KOPT-K1 (cell line): Measurements from ENCODE around the gene MARCHF11.

Source experiments
- H3K27ac ChIP-seq: fragments of 200-600 bp; sonication (generic); 2 replicates; pipeline ENCODE4 v1.5.1; 2016; ENCODE audit warnings: antibody characterized with exemption, mild to moderate bottlenecking, low read depth, low read length; ENCODE audit not compliant: poor library complexity, severe bottlenecking
- H3K36me3 ChIP-seq: fragments of 200-600 bp; sonication (generic); 2 replicates; pipeline ENCODE4 v1.5.1; 2017; ENCODE audit warnings: antibody characterized with exemption, mild to moderate bottlenecking, low read length, moderate library complexity; ENCODE audit not compliant: insufficient read depth
- H3K9me3 ChIP-seq: fragments of 200-600 bp; sonication (generic); 2 replicates; pipeline ENCODE4 v1.5.1; 2017; ENCODE audit warnings: antibody characterized with exemption, low read length, mild to moderate bottlenecking; ENCODE audit not compliant: insufficient read depth, poor library complexity, severe bottlenecking

Gene MARCHF11

DNA sequence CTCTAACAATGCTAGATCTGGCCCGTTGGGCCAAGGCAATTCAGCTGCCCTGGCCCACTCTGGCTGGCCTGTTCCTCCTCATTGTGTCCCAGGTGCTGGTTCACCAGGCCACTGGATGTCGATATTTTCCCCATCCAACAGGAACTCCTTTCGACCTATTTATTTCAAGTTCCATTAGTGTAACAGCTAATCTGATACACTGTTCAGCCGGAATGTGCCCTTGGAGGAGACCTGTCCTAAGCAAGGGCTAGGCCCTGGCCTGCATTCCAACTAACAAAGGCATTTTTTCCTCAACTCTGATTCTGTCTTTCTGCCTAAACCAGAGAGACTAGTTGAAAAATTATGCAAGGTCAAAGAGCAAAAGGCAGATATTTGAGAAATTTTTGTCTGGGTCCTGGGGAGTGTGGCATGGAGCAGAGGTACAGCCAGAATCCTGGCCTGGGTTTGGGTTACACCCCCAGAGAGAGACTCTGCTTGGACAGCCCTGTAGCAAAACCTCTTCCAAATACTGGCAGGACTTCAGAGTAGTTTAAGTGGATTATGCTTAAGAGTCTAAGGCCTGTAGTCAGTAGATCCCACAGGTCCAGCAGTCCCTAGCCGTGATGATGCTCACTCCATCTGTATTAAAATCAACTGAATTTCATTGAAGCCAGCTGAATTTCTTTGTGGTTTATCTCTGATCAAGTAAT is 36.1 kb downstream of the MARCHF11 start:
- Histone ChIP-seq H3K9me3 (peaks cover 8% of the 10 kb centered on the region), H3K27ac (no peak overlapping the region), H3K36me3 (no peaks in the 10 kb centered on the region)

- H3K9me3 ChIP-seq = peaks cover 12% of the 10 kb centered on the region
- no peaks in the 10 kb centered on the region for H3K36me3 ChIP-seq
- H3K27ac ChIP-seq = no peak overlapping the region
These were observed 38.6 kb downstream of the MARCHF11 start for GRCh38 chr5:16140944-16141343.

DNA sequence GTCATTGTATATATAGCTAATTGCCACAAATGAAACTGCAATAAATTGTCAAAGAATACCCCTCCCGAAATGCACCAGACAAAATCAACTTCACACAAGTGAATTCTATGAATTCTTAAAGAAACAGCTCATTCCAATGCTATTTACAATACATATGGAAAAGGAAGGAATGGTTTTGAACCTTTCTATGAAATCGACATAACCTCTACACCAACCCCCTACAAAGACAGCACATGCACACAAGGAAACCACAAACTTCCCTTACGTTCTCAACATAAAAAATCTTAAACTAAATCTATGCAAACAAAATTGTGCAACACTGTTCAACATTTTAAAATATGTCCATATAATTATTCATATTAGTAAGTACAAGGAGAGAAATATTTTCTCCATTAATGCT is 39.2 kb downstream of the MARCHF11 start:
- no peaks in the 10 kb centered on the region for H3K36me3 ChIP-seq
- peaks cover 12% of the 10 kb centered on the region for H3K9me3 ChIP-seq
- no peak overlapping the region for H3K27ac ChIP-seq

GRCh38 chr5:16137177-16137576 is 42.4 kb downstream of the MARCHF11 start:
- Histone ChIP-seq H3K9me3 (peaks cover 12% of the 10 kb centered on the region), H3K27ac (no peak overlapping the region), H3K36me3 (no peaks in the 10 kb centered on the region)

DNA sequence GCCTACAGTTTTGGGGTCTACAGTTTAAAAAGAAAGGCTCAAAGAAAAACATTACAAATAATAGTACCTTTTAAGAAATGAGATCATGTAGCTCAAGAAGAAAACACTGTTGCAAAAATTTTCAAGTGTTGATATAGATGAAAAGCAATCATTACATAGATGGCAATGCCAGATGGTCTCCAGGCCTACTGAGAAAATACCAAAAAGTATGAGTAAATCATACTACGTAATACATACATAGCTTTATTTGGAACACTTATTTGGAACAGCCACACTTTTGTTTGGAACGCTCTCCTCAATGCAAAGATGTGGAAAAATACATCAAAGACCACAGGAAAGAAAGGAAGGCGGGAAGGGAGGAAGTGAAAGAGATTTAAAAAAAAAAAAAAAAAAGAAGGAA is 44.1 kb downstream of the MARCHF11 start:
- no peaks in the 10 kb centered on the region for H3K36me3 ChIP-seq
- no peak overlapping the region for H3K27ac ChIP-seq
- peaks cover 12% of the 10 kb centered on the region for H3K9me3 ChIP-seq

GRCh38 chr5:16135003-16135402 is 44.6 kb downstream of the MARCHF11 start:
- no peaks in the 10 kb centered on the region for H3K36me3 ChIP-seq
- no peak overlapping the region for H3K27ac ChIP-seq
- H3K9me3 ChIP-seq = peaks cover 12% of the 10 kb centered on the region

DNA sequence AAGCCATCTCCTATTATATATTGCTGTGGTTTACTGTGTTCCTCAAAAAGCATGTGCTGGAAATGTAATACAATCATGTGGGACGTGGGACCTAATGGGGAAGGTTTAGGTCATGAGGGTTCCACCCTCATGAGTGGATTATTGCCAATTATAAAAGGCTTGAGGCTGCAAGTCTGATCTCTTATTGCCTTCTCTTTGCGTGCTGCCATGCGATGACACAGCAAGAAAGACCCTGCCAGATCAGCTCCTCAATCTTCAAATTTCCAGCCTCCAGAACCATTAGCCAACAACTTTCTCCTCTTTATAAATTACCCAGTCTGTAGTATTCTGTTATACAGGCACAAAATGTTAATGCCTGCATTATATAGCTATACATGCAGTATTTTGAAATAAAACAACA is 45.4 kb downstream of the MARCHF11 start:
- H3K9me3 ChIP-seq = peaks cover 11% of the 10 kb centered on the region
- no peak overlapping the region for H3K27ac ChIP-seq
- H3K36me3 ChIP-seq = no peaks in the 10 kb centered on the region

- Histone ChIP-seq H3K36me3 (no peaks in the 10 kb centered on the region), H3K9me3 (no peaks in the 10 kb centered on the region), H3K27ac (no peak overlapping the region)
These were observed 47.7 kb downstream of the MARCHF11 start for GRCh38 chr5:16131878-16132277.

- Histone ChIP-seq H3K9me3 (no peaks in the 10 kb centered on the region), H3K36me3 (no peaks in the 10 kb centered on the region), H3K27ac (no peak overlapping the region)
These were observed 50.6 kb downstream of the MARCHF11 start for GRCh38 chr5:16128944-16129343.

DNA sequence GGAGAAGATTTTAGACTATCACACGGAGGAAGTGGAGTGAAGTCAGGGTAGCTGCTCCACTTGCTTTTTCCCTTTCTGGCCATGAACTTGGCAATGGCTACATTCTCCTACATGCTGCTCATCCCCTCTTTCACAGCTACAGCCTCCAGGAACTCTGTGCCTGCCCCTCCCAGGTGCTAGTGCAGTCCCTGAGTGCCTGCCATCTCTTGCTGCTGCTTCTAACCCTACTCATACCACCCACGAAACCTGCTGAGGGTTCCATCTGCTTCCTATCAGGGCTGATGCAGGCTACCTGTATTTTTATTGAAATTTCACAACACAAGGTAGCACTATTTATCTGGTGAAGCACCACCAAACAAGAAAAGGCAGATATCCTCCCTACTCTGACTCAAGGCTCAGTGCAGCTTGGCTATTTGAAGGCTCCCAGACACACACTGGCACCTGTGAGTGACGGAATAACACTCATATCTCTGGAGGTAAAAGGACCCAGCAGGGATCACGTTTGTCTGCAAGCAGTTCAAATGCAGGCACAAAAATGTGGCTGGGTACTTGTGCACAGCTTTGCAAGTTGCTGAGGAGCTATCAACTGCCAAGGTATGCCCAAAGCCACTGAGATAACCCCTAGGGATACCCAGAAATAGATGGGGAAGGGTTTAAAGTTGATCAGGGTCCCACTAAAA is 51.6 kb downstream of the MARCHF11 start:
- Histone ChIP-seq H3K9me3 (no peaks in the 10 kb centered on the region), H3K27ac (no peak overlapping the region), H3K36me3 (no peaks in the 10 kb centered on the region)

- no peak overlapping the region for H3K27ac ChIP-seq
- no peaks in the 10 kb centered on the region for H3K36me3 ChIP-seq
- H3K9me3 ChIP-seq = no peaks in the 10 kb centered on the region
These were observed 59.0 kb downstream of the MARCHF11 start for GRCh38 chr5:16120579-16120978.

- Histone ChIP-seq H3K9me3 (no peaks in the 10 kb centered on the region), H3K36me3 (no peaks in the 10 kb centered on the region), H3K27ac (no peak overlapping the region)
These were observed 59.8 kb downstream of the MARCHF11 start for GRCh38 chr5:16119790-16120189.

GRCh38 chr5:16115140-16115539 is 64.5 kb downstream of the MARCHF11 start:
- Histone ChIP-seq H3K27ac (no peak overlapping the region), H3K36me3 (no peaks in the 10 kb centered on the region), H3K9me3 (peaks cover 11% of the 10 kb centered on the region)

GRCh38 chr5:16108418-16108817 is 71.2 kb downstream of the MARCHF11 start:
- no peaks in the 10 kb centered on the region for H3K36me3 ChIP-seq
- no peak overlapping the region for H3K27ac ChIP-seq
- H3K9me3 ChIP-seq = peaks cover 11% of the 10 kb centered on the region

DNA sequence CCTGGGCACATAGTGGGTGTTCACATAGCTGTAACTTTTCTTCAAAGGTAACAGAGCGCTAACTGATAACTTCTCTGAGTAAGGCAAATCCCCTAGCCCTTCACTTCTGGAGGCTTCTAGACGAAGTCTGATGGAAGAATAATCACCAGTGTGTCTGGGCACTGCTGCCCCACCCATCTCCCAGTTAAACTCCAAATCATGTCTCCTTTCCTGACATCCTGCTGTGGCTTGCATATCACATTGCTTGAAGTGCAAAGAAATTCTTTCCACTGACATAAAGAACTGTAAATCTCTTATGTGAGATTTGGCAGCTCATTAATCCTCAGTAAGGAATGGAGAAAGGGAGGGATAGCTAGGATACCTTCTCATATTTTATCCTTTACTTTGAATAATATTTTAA is 74.6 kb downstream of the MARCHF11 start:
- Histone ChIP-seq H3K27ac (no peak overlapping the region), H3K9me3 (peaks cover 4% of the 10 kb centered on the region)

DNA sequence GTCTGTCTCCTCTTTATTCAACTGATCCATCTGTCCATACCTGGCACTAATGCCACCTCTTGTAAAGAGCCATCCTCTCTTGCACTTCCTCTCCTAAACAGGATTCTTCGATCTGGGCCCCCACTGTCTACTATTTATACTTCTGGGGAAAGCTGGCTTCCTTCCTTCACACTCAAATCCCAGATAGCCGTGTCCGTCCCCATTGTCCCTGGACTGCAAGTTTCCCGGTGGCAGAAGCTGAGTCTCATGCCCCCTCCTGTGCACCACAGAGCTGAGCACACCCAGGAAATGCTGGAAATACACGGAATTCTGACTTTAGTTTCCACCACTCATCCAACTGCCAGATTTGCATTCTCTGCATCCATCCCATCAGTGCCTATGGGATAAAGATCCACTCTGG is 84.0 kb downstream of the MARCHF11 start:
- Histone ChIP-seq H3K36me3 (no peaks in the 10 kb centered on the region), H3K27ac (no peak overlapping the region), H3K9me3 (no peaks in the 10 kb centered on the region)

More for the DNA sequence above, 74.6 kb downstream of the MARCHF11 start:
- no peaks in the 10 kb centered on the region for H3K36me3 ChIP-seq
